ENCODE measurements around the gene P2RX4.

DNA sequence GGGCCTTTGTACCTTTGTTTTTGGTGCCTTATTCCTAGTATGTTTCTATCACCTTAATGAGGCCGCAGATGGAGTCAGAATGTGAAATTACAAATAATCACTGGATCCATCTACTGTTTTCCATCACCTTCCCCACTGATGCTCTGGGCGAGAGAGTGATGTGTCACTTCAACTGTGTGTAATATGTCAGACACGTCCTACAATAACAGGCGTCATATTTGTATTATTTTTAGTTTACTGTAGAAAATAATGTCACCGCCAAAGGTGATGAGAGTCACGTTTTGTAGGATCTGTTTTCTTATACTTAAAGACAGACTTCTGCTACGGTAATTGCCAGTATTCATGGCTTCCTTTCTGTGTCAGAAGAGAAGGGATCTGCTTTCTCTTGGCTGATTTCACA, 22.4 kb upstream of the P2RX4 start:
- TF ChIP-seq, protein P1, sequence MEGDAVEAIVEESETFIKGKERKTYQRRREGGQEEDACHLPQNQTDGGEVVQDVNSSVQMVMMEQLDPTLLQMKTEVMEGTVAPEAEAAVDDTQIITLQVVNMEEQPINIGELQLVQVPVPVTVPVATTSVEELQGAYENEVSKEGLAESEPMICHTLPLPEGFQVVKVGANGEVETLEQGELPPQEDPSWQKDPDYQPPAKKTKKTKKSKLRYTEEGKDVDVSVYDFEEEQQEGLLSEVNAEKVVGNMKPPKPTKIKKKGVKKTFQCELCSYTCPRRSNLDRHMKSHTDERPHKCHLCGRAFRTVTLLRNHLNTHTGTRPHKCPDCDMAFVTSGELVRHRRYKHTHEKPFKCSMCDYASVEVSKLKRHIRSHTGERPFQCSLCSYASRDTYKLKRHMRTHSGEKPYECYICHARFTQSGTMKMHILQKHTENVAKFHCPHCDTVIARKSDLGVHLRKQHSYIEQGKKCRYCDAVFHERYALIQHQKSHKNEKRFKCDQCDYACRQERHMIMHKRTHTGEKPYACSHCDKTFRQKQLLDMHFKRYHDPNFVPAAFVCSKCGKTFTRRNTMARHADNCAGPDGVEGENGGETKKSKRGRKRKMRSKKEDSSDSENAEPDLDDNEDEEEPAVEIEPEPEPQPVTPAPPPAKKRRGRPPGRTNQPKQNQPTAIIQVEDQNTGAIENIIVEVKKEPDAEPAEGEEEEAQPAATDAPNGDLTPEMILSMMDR (IDR thresholded peaks at IDR 0.05): no peak
- no peak for TF ChIP-seq POLR2A (IDR thresholded peaks at IDR 0.05)
